GM12891 (cell line): ENCODE results near the gene APLP2.

Source experiments
- DNase-seq: peaks from one replicate; pipeline ENCODE4 v3.0.0; 2011; ENCODE audit warnings: low spot score; ENCODE audit not compliant: insufficient read length
- FAIRE-seq: peaks from 2 replicates; lab custom pipeline; 2011; peaks lifted over from hg19 to GRCh38; lab: Jason Lieb, UNC
- PAX5 ChIP-seq: IDR thresholded peaks from 2 replicates; pipeline ENCODE4 v1.6.1; 2011; ENCODE audit warnings: low read length, moderate library complexity, mild to moderate bottlenecking; ENCODE audit not compliant: insufficient read depth, severe bottlenecking
- POLR2A ChIP-seq: IDR thresholded peaks from 2 replicates; pipeline ENCODE4 v1.6.1; 2011; ENCODE audit warnings: low read depth, low read length, control low read depth
- POLR2AphosphoS5 ChIP-seq: IDR thresholded peaks from 2 replicates; pipeline ENCODE4 v1.6.1; 2011; ENCODE audit warnings: low read depth, low read length, control low read depth
- POU2F2 ChIP-seq: IDR thresholded peaks from 2 replicates; pipeline ENCODE4 v1.6.1; 2011; ENCODE audit warnings: low read depth, mild to moderate bottlenecking, control low read depth, low read length, moderate library complexity
- SPI1 ChIP-seq: IDR thresholded peaks from 2 replicates; pipeline ENCODE4 v1.6.1; 2011; ENCODE audit warnings: low read depth, low read length, control low read depth
- TAF1 ChIP-seq: IDR thresholded peaks from 2 replicates; pipeline ENCODE4 v1.6.1; 2011; ENCODE audit warnings: low read depth, low read length, control low read depth

The APLP2 gene

GRCh38 chr11:130034236-130034635, 35.5 kb upstream of the APLP2 start:
- no peak for FAIRE-seq
- TF ChIP-seq TAF1 (no peak), SPI1 (no peak)
- no peak for DNase-seq

GRCh38 chr11:130037058-130037457, 32.6 kb upstream of the APLP2 start:
- DNase-seq (no peak), FAIRE-seq (no peak)
- TF ChIP-seq POU2F2 (no peak), PAX5 (no peak), SPI1 (no peak), TAF1 (no peak), POLR2A (no peak), POLR2AphosphoS5 (no peak)

GRCh38 chr11:130037881-130038585, 31.7 kb upstream of the APLP2 start:
- no peak for DNase-seq
- TF ChIP-seq SPI1: no peak
- no peak for TF ChIP-seq POLR2A
- no peak for TF ChIP-seq PAX5
- TF ChIP-seq POU2F2: no peak
- TF ChIP-seq TAF1: no peak
- no peak for TF ChIP-seq POLR2AphosphoS5
- FAIRE-seq: no peak

GRCh38 chr11:130040281-130040940, 29.3 kb upstream of the APLP2 start:
- no peak for FAIRE-seq
- TF ChIP-seq POU2F2 (no peak), PAX5 (no peak), SPI1 (no peak), TAF1 (no peak), POLR2A (no peak), POLR2AphosphoS5 (no peak)
- DNase-seq: no peak

- DNase-seq (no peak), FAIRE-seq (no peak)
- no peak for TF ChIP-seq TAF1
- TF ChIP-seq POU2F2: no peak
Observed at GRCh38 chr11:130042093-130042591, 27.6 kb upstream of the APLP2 start.

GRCh38 chr11:130043575-130043974, 26.1 kb upstream of the APLP2 start:
- no peak for FAIRE-seq

GRCh38 chr11:130047141-130047540, 22.6 kb upstream of the APLP2 start:
- no peak for TF ChIP-seq TAF1
- TF ChIP-seq PAX5: no peak
- no peak for TF ChIP-seq POLR2AphosphoS5
- TF ChIP-seq SPI1: no peak
- DNase-seq (no peak), FAIRE-seq (no peak)

More at GRCh38 chr11:130043575-130043974, 26.1 kb upstream of the APLP2 start:
- TF ChIP-seq TAF1 (no peak), PAX5 (no peak), POU2F2 (no peak), POLR2AphosphoS5 (no peak), SPI1 (no peak), POLR2A (no peak)
- DNase-seq: no peak

- TF ChIP-seq POLR2AphosphoS5 (no peak), SPI1 (no peak), TAF1 (no peak), POU2F2 (no peak), PAX5 (no peak), POLR2A (no peak)
- no peak for FAIRE-seq
- no peak for DNase-seq
Observed at GRCh38 chr11:130049328-130049771, 20.3 kb upstream of the APLP2 start.

- DNase-seq (no peak), FAIRE-seq (no peak)
- TF ChIP-seq POU2F2: no peak
- no peak for TF ChIP-seq PAX5
- TF ChIP-seq SPI1: no peak
- TF ChIP-seq POLR2A: no peak
- no peak for TF ChIP-seq TAF1
- TF ChIP-seq POLR2AphosphoS5: no peak
Observed at GRCh38 chr11:130050257-130050656, 19.4 kb upstream of the APLP2 start.

- no peak for FAIRE-seq
- DNase-seq: no peak
- no peak for TF ChIP-seq POLR2AphosphoS5
- no peak for TF ChIP-seq SPI1
- TF ChIP-seq POLR2A: no peak
- no peak for TF ChIP-seq TAF1
- TF ChIP-seq POU2F2: no peak
- no peak for TF ChIP-seq PAX5
Observed at GRCh38 chr11:130051082-130051481, 18.6 kb upstream of the APLP2 start.
